ENCODE results near the gene ASAP2.

The ASAP2 gene

GRCh38 chr2:9184361-9184760, 22.3 kb upstream of the ASAP2 start:
- no peak for ATAC-seq

GRCh38 chr2:9187620-9188214, 18.9 kb upstream of the ASAP2 start:
- ATAC-seq, result no peak

- ATAC-seq, result no peak
Observed at GRCh38 chr2:9188823-9189222, 17.8 kb upstream of the ASAP2 start.

GRCh38 chr2:9189901-9190300, 16.7 kb upstream of the ASAP2 start:
- ATAC-seq, result no peak

- ATAC-seq, result no peak
Observed at GRCh38 chr2:9191041-9191481, 15.6 kb upstream of the ASAP2 start.

- ATAC-seq, result no peak
Observed at GRCh38 chr2:9192712-9193111, 13.9 kb upstream of the ASAP2 start.

- no peak for ATAC-seq
Observed at GRCh38 chr2:9194352-9194751, 12.3 kb upstream of the ASAP2 start.

- no peak for ATAC-seq
Observed at GRCh38 chr2:9196637-9197036, 10.0 kb upstream of the ASAP2 start.

- ATAC-seq, result no peak
Observed at GRCh38 chr2:9197916-9198315, 8.7 kb upstream of the ASAP2 start.

- no peak for ATAC-seq
Observed at GRCh38 chr2:9199716-9200632, 6.6 kb upstream of the ASAP2 start.

- ATAC-seq, result no peak
Observed at GRCh38 chr2:9200633-9201015, 6.0 kb upstream of the ASAP2 start.

GRCh38 chr2:9201185-9201891, 5.3 kb upstream of the ASAP2 start:
- no peak for ATAC-seq

- ATAC-seq, result no peak
Observed at GRCh38 chr2:9203006-9203405, 3.6 kb upstream of the ASAP2 start.

GRCh38 chr2:9203876-9204275, 2.7 kb upstream of the ASAP2 start:
- ATAC-seq, result no peak

GRCh38 chr2:9204939-9205338, 1.7 kb upstream of the ASAP2 start:
- no peak for ATAC-seq

- no peak for ATAC-seq
Observed at GRCh38 chr2:9205486-9205885, 1.1 kb upstream of the ASAP2 start.

- no peak for ATAC-seq
Observed at GRCh38 chr2:9206991-9207640, 504 bp downstream of the ASAP2 start.

- no peak for ATAC-seq
Observed at GRCh38 chr2:9207641-9208311, 1.2 kb downstream of the ASAP2 start.

GRCh38 chr2:9208875-9209274, 2.3 kb downstream of the ASAP2 start:
- ATAC-seq, result no peak

- ATAC-seq, result no peak
Observed at GRCh38 chr2:9210030-9210429, 3.4 kb downstream of the ASAP2 start.

GRCh38 chr2:9211496-9211895, 4.9 kb downstream of the ASAP2 start:
- ATAC-seq, result no peak

GRCh38 chr2:9212010-9212635, 5.5 kb downstream of the ASAP2 start:
- ATAC-seq, result no peak
